ENCODE results near the gene TM9SF1. TPM values are rescaled to one million over a fixed set of nuclear protein-coding genes. Genes with fewer than 3 reads are reported as not detected.

TM9SF1 gene
- total RNA-seq, 1 donor: 73.8 TPM

Small RNA genes lying within 50 kb of the gene (small RNA-seq; reads per million reads assigned to genes)
- gene AL136295.4: not detected
- gene CHMP4A: not detected
- gene IPO4: 0.23 reads per million
- not detected for gene IRF9
- not detected for gene MDP1
- gene RNA5SP383: 0.17 reads per million

Other genes starting within 250 kb of the TM9SF1 start
- gene DHRS4, start 241.7 kb downstream of the TM9SF1 start, total RNA-seq: 41.6 and 45.1 TPM in 2 replicates
- gene DHRS4L2, start 206.5 kb downstream of the TM9SF1 start, total RNA-seq: 9.4 and 12.6 TPM in 2 replicates
- under 0.01 TPM in 2 replicates for gene CARMIL3, start 143.4 kb downstream of the TM9SF1 start, total RNA-seq
- gene CPNE6, start 123.9 kb downstream of the TM9SF1 start, total RNA-seq: not detected in 2 replicates
- gene PCK2, start 101.1 kb downstream of the TM9SF1 start, total RNA-seq: 20.4 and 23.9 TPM in 2 replicates
- 88.3 and 88.7 TPM in 2 replicates for gene DCAF11, start 80.7 kb downstream of the TM9SF1 start, total RNA-seq
- gene NRL, start 80.5 kb downstream of the TM9SF1 start, total RNA-seq: 1.6 and 2.0 TPM in 2 replicates
- gene FITM1, start 64.8 kb downstream of the TM9SF1 start, total RNA-seq: 0.39 and 1.7 TPM in 2 replicates
- 22.4 and 72.6 TPM in 2 replicates for gene PSME1, start 59.2 kb downstream of the TM9SF1 start, total RNA-seq
- gene EMC9, start 53.9 kb downstream of the TM9SF1 start, total RNA-seq: 11.4 and 13.6 TPM in 2 replicates
- gene PSME2, start 48.8 kb downstream of the TM9SF1 start, total RNA-seq: 32.6 and 48.4 TPM in 2 replicates
- gene RNF31, start 47.9 kb downstream of the TM9SF1 start, total RNA-seq: 75.4 and 87.3 TPM in 2 replicates
- 42.4 and 46.6 TPM in 2 replicates for gene IRF9, start 34.2 kb downstream of the TM9SF1 start, total RNA-seq
- 14.2 and 15.7 TPM in 2 replicates for gene REC8, start 23.4 kb downstream of the TM9SF1 start, total RNA-seq
- 20.4 and 36.2 TPM in 2 replicates for gene IPO4, start 6.6 kb downstream of the TM9SF1 start, total RNA-seq
- 0.54 TPM in 1 of 2 replicates, not detected in the other for gene TSSK4, start 10.3 kb upstream of the TM9SF1 start, total RNA-seq
- 20.5 and 22.0 TPM in 2 replicates for gene CHMP4A, start 18.0 kb upstream of the TM9SF1 start, total RNA-seq
- gene MDP1, start 20.6 kb upstream of the TM9SF1 start, total RNA-seq: 15.3 and 15.6 TPM in 2 replicates
- 99.8 and 112 TPM in 2 replicates for gene NEDD8, start 36.9 kb upstream of the TM9SF1 start, total RNA-seq
- gene GMPR2, start 37.5 kb upstream of the TM9SF1 start, total RNA-seq: 79.6 and 117 TPM in 2 replicates
- gene TINF2, start 47.2 kb upstream of the TM9SF1 start, total RNA-seq: 57.4 and 70.3 TPM in 2 replicates
- 33.4 and 35.4 TPM in 2 replicates for gene TGM1, start 67.7 kb upstream of the TM9SF1 start, total RNA-seq
- gene RABGGTA, start 76.2 kb upstream of the TM9SF1 start, total RNA-seq: 51.1 and 51.4 TPM in 2 replicates
- gene DHRS1, start 104.3 kb upstream of the TM9SF1 start, total RNA-seq: 27.1 and 27.9 TPM in 2 replicates
- 20.4 and 30.3 TPM in 2 replicates for gene NOP9, start 104.4 kb upstream of the TM9SF1 start, total RNA-seq
- gene CIDEB, start 112.5 kb upstream of the TM9SF1 start, total RNA-seq: 9.0 and 11.0 TPM in 2 replicates
- 6.3 and 6.8 TPM in 2 replicates for gene LTB4R2, start 114.7 kb upstream of the TM9SF1 start, total RNA-seq
- gene LTB4R, start 116.1 kb upstream of the TM9SF1 start, total RNA-seq: 2.4 and 3.1 TPM in 2 replicates
- gene ADCY4, start 139.6 kb upstream of the TM9SF1 start, total RNA-seq: 2.0 and 2.7 TPM in 2 replicates
- 7.5 and 13.0 TPM in 2 replicates for gene RIPK3, start 144.6 kb upstream of the TM9SF1 start, total RNA-seq
- gene NFATC4, start 172.7 kb upstream of the TM9SF1 start, total RNA-seq: 41.8 and 59.3 TPM in 2 replicates
- gene NYNRIN, start 203.6 kb upstream of the TM9SF1 start, total RNA-seq: 116 and 153 TPM in 2 replicates
- gene CBLN3, start 234.2 kb upstream of the TM9SF1 start, total RNA-seq: 0.87 and 2.4 TPM in 2 replicates
- 143 and 152 TPM in 2 replicates for gene KHNYN, start 234.5 kb upstream of the TM9SF1 start, total RNA-seq
- gene SDR39U1, start 247.3 kb upstream of the TM9SF1 start, total RNA-seq: 14.1 and 23.2 TPM in 2 replicates